GM10847 (cell line): ENCODE results near the gene ATP10B.

Experiments used
- POLR2A ChIP-seq: IDR thresholded peaks from 2 replicates; pipeline ENCODE4 v1.6.1; 2011; ENCODE audit not compliant: insufficient read length; ENCODE audit errors: extremely low read depth

The ATP10B gene

GRCh38 chr5:160774666-160775315 lies 77.2 kb downstream of the ATP10B start:
- no peak for TF ChIP-seq POLR2A

GRCh38 chr5:160773646-160774410 lies 78.2 kb downstream of the ATP10B start:
- TF ChIP-seq POLR2A: no peak

- TF ChIP-seq POLR2A: no peak
These were observed 79.2 kb downstream of the ATP10B start for GRCh38 chr5:160772854-160773253.

GRCh38 chr5:160770718-160771117 lies 81.3 kb downstream of the ATP10B start:
- TF ChIP-seq POLR2A: no peak

- TF ChIP-seq POLR2A: no peak
These were observed 82.7 kb downstream of the ATP10B start for GRCh38 chr5:160769301-160769700.

GRCh38 chr5:160767062-160767461 lies 84.9 kb downstream of the ATP10B start:
- no peak for TF ChIP-seq POLR2A

GRCh38 chr5:160760008-160760407 lies 92.0 kb downstream of the ATP10B start:
- TF ChIP-seq POLR2A: no peak

- TF ChIP-seq POLR2A: no peak
These were observed 94.8 kb downstream of the ATP10B start for GRCh38 chr5:160757194-160757593.

GRCh38 chr5:160750938-160751657 lies 100.9 kb downstream of the ATP10B start:
- no peak for TF ChIP-seq POLR2A

- no peak for TF ChIP-seq POLR2A
These were observed 102.3 kb downstream of the ATP10B start for GRCh38 chr5:160749682-160750081.

GRCh38 chr5:160749026-160749425 lies 103.0 kb downstream of the ATP10B start:
- TF ChIP-seq POLR2A: no peak

- no peak for TF ChIP-seq POLR2A
These were observed 104.0 kb downstream of the ATP10B start for GRCh38 chr5:160747987-160748386.

GRCh38 chr5:160747559-160747958 lies 104.5 kb downstream of the ATP10B start:
- no peak for TF ChIP-seq POLR2A

- TF ChIP-seq POLR2A: no peak
These were observed 107.5 kb downstream of the ATP10B start for GRCh38 chr5:160744268-160745101.

- TF ChIP-seq POLR2A: no peak
These were observed 109.0 kb downstream of the ATP10B start for GRCh38 chr5:160743027-160743426.
